ENCODE data around the gene COQ3.

The COQ3 gene

GRCh38 chr6:99330159-99330558 lies 63.8 kb downstream of the COQ3 start:
- DNase-seq = peak; percentile 29

- DNase-seq = no peak
These were observed 69.0 kb downstream of the COQ3 start for GRCh38 chr6:99324996-99325395.
